ENCODE data around the gene CDKL1. TPM values are rescaled to one million over a fixed set of nuclear protein-coding genes. Genes with fewer than 3 reads are reported as not detected.

The CDKL1 gene
- total and polyA plus RNA-seq, 2 of the 13 experiments (the other 11 are each of a cell fraction or from before 2014, with no cell fraction given), result 4.4 to 5.1 TPM

DNA sequence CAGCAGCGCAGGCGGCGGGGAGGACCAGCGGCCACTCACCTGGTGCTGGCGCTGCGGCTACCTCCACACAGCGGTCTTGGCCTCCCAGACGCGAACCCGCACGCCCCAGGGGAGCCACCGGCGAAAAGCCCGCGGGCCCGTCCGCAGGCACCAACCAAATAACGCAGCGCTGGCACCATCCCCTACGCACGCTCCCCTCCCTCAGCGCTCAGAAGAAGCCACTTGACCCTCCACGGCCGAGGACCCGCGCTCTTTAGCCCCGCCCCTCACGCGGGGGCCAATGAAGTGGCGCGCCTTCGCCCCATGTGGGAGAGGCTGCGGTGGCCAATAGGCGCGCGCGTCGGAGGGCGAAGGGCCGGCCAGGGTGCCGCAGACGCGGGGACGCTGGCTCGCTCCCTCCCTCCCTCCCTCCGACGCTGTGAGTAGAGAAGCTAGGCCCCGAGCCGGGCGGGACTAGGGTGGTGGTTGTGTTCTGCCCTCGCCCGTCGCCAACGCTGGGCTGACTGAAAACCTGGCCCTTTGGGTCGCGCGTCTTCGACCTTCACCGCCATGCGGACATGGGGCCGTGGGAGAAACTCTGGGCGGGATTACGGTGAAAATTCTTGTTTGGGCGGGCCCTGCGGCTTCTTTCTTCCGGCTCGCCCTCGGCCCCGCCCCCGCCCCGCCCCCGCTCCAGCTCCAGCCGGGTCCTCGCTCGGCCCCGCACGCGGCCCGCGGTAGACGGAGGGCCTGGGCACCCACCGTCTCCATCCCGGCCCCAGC is 84.5 kb downstream of the CDKL1 start, which contains the start of the genes DMAC2L and L2HGDH (continued):
- TF ChIP-seq LRRFIP1 (CRISPR knock-in tag; conservative IDR thresholded peaks at IDR 0.05) (no peak), SMYD3 (CRISPR knock-in tag; IDR thresholded peaks at IDR 0.05) (peak; percentile 59; the same call in 1 of the 2 replicates), BRF2 (CRISPR knock-in tag; IDR thresholded peaks at IDR 0.05) (no peak; the same call in 1 of the 2 replicates), KAT8 (CRISPR knock-in tag; IDR thresholded peaks at IDR 0.05) (peak; percentile 89), THAP11 (CRISPR knock-in tag; IDR thresholded peaks at IDR 0.05) (peak; percentile 67), ZNF451 (CRISPR knock-in tag; IDR thresholded peaks at IDR 0.05) (no peak; the same call in 1 of the 2 replicates), RAD51 (IDR thresholded peaks at IDR 0.05; ENCODE audit: borderline replicate concordance) (peak; percentile 46), ARHGAP35 (CRISPR knock-in tag; IDR thresholded peaks at IDR 0.05; ENCODE audit: borderline replicate concordance) (no peak; the same call in 1 of the 2 replicates), ATM (IDR thresholded peaks at IDR 0.05; ENCODE audit: borderline replicate concordance) (no peak), CCAR2 (optimal IDR thresholded peaks at IDR 0.05; ENCODE audit: low read depth, low read length) (no peak), GFI1 (CRISPR knock-in tag; IDR thresholded peaks at IDR 0.05; ENCODE audit: borderline replicate concordance) (peak; percentile 71), ZNF335 (CRISPR knock-in tag; IDR thresholded peaks at IDR 0.05) (0 out of 2 replicates have a peak, but pooled peaks have one; percentile 80), ZNF737 (CRISPR knock-in tag; IDR thresholded peaks at IDR 0.05; ENCODE audit: borderline replicate concordance) (no peak; the same call in 1 of the 2 replicates), ZNF598 (CRISPR knock-in tag; IDR thresholded peaks at IDR 0.05; ENCODE audit: borderline replicate concordance) (peak; percentile 94), ZBTB7B (CRISPR knock-in tag; IDR thresholded peaks at IDR 0.05) (no peak)
- TF ChIP-seq, protein P1, sequence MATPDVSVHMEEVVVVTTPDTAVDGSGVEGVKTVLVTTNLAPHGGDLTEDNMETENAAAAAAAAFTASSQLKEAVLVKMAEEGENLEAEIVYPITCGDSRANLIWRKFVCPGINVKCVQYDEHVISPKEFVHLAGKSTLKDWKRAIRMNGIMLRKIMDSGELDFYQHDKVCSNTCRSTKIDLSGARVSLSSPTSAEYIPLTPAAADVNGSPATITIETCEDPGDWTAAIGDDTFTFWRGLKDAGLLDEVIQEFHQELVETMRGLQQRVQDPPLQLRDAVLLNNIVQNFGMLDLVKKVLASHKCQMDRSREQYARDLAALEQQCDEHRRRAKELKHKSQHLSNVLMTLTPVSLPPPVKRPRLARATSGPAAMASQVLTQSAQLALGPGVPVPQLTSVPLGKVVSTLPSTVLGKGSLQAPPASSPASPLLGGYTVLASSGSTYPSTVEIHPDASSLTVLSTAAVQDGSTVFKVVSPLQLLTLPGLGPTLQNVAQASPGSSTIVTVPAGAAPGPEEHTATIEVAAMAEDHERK (CRISPR knock-in tag; IDR thresholded peaks at IDR 0.05; ENCODE audit: low read depth), result peak; percentile 80
- TF ChIP-seq, protein P2, sequence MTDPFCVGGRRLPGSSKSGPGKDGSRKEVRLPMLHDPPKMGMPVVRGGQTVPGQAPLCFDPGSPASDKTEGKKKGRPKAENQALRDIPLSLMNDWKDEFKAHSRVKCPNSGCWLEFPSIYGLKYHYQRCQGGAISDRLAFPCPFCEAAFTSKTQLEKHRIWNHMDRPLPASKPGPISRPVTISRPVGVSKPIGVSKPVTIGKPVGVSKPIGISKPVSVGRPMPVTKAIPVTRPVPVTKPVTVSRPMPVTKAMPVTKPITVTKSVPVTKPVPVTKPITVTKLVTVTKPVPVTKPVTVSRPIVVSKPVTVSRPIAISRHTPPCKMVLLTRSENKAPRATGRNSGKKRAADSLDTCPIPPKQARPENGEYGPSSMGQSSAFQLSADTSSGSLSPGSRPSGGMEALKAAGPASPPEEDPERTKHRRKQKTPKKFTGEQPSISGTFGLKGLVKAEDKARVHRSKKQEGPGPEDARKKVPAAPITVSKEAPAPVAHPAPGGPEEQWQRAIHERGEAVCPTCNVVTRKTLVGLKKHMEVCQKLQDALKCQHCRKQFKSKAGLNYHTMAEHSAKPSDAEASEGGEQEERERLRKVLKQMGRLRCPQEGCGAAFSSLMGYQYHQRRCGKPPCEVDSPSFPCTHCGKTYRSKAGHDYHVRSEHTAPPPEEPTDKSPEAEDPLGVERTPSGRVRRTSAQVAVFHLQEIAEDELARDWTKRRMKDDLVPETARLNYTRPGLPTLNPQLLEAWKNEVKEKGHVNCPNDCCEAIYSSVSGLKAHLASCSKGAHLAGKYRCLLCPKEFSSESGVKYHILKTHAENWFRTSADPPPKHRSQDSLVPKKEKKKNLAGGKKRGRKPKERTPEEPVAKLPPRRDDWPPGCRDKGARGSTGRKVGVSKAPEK (CRISPR knock-in tag; IDR thresholded peaks at IDR 0.05; ENCODE audit: borderline replicate concordance), result no peak
- TF ChIP-seq, protein P3, sequence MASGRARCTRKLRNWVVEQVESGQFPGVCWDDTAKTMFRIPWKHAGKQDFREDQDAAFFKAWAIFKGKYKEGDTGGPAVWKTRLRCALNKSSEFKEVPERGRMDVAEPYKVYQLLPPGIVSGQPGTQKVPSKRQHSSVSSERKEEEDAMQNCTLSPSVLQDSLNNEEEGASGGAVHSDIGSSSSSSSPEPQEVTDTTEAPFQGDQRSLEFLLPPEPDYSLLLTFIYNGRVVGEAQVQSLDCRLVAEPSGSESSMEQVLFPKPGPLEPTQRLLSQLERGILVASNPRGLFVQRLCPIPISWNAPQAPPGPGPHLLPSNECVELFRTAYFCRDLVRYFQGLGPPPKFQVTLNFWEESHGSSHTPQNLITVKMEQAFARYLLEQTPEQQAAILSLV (CRISPR knock-in tag; IDR thresholded peaks at IDR 0.05; ENCODE audit: borderline replicate concordance), result peak; percentile 97
- TF ChIP-seq, protein P4, sequence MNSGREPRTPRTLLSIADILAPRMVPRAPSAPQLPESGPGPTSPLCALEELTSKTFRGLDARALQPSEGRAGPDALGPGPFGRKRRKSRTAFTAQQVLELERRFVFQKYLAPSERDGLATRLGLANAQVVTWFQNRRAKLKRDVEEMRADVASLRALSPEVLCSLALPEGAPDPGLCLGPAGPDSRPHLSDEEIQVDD (CRISPR knock-in tag; IDR thresholded peaks at IDR 0.05; ENCODE audit: borderline replicate concordance), result no peak
